Endodermal cell (in vitro differentiated cells): ENCODE data around the gene PPL. TPM values are rescaled to one million over a fixed set of nuclear protein-coding genes. Genes with fewer than 3 reads are reported as not detected.

Experiments used
- DNase-seq: peaks from one replicate; pipeline ENCODE4 v3.0.0-alpha.2; 2017
- H3K27ac ChIP-seq: 2 replicates; pipeline ENCODE4 v1.5.1; 2013; ENCODE audit warnings: mild to moderate bottlenecking, low read depth, low read length, moderate library complexity
- H3K27me3 ChIP-seq: 2 replicates; pipeline ENCODE4 v1.6.1; 2013; ENCODE audit warnings: mild to moderate bottlenecking, low read length, moderate library complexity; ENCODE audit not compliant: insufficient read depth, control insufficient read depth, poor library complexity, severe bottlenecking
- H3K36me3 ChIP-seq: 2 replicates; pipeline ENCODE4 v1.7.0; 2013; ENCODE audit warnings: mild to moderate bottlenecking, low read length, moderate library complexity; ENCODE audit not compliant: control insufficient read depth, insufficient read depth
- H3K4me1 ChIP-seq: one replicate; pipeline ENCODE4 v1.7.0; 2013; ENCODE audit warnings: low read length; ENCODE audit not compliant: control insufficient read depth, insufficient read depth
- H3K4me3 ChIP-seq: 2 replicates; pipeline ENCODE4 v1.5.1; 2013; ENCODE audit warnings: mild to moderate bottlenecking, low read length, moderate library complexity
- H3K9ac ChIP-seq: 2 replicates; pipeline ENCODE4 v1.6.1; 2013; ENCODE audit warnings: mild to moderate bottlenecking, low read length, moderate library complexity; ENCODE audit not compliant: poor library complexity, severe bottlenecking; ENCODE audit errors: extremely low read depth
- H3K9me3 ChIP-seq: 2 replicates; pipeline ENCODE4 v1.6.1; 2013; ENCODE audit warnings: mild to moderate bottlenecking, low read length, moderate library complexity; ENCODE audit not compliant: control insufficient read depth
- H3K27ac Mint-ChIP-seq: 2 replicates; pipeline ENCODE4 v1.8.0; 2020; ENCODE audit warnings: mixed read lengths
- H3K27me3 Mint-ChIP-seq: 2 replicates; pipeline ENCODE4 v1.8.0; 2021; ENCODE audit warnings: mild to moderate bottlenecking, mixed read lengths; ENCODE audit not compliant: insufficient read depth
- H3K36me3 Mint-ChIP-seq: 2 replicates; pipeline ENCODE4 v1.8.0; 2020; ENCODE audit warnings: low read depth, mixed read lengths
- H3K4me1 Mint-ChIP-seq: 2 replicates; pipeline ENCODE4 v1.8.0; 2020; ENCODE audit warnings: mixed read lengths
- H3K4me3 Mint-ChIP-seq: 2 replicates; pipeline ENCODE4 v1.8.0; 2020; ENCODE audit warnings: mild to moderate bottlenecking, moderate library complexity, mixed read lengths
- H3K9me3 Mint-ChIP-seq: 2 replicates; pipeline ENCODE4 v1.8.0; 2020; ENCODE audit warnings: mild to moderate bottlenecking, mixed read lengths
- CTCF ChIP-seq: fragments of 200-600 bp; sonication (generic); conservative IDR thresholded peaks from 2 replicates; pipeline ENCODE4 v1.5.0; 2021; ENCODE audit warnings: antibody characterized with exemption, mild to moderate bottlenecking
- WGBS, 2 experiments: methylation state at CpG; one replicate each; pipeline versions ENCODE4 v1.1.5 to v1.1.7; 2013; ENCODE audit warnings: missing lambda C conversion rate in 2 of 2, mixed read lengths in 1 of 2; ENCODE audit not compliant: insufficient coverage in 1 of 2, insufficient read length in 1 of 2; 5-methylcytosine and 5-hydroxymethylcytosine counted together
- total RNA-seq, 2 donors: library from RNA; stranded (reverse); fragmentation: NEBNext Ultra II Directional in 1 of 2; extraction: Animal tissue kit (Norgen Biotek cat#: 25700) in 1 of 2; gene quantifications; 2 replicates in 1 of 2; 3 replicates in 1 of 2; pipeline ENCODE4 v1.2.1, GENCODE V29; 2021

PPL gene
- total RNA-seq, 2 donors from 2014 or later = 37.8 to 48.5 TPM

GRCh38 chr16:4891886-4892216, 45.1 kb downstream of the PPL start:
- 87 to 90% methylated on average over 11 to 12 of the region's 12 CpGs for WGBS, 2 experiments
- TF ChIP-seq CTCF = no peak
- H3K4me1 ChIP-seq = no peaks in the 10 kb centered on the region
- no peaks in the 10 kb centered on the region for H3K9me3 ChIP-seq
- H3K27me3 Mint-ChIP-seq = no peaks in the 10 kb centered on the region
- no peak overlapping the region for H3K4me3 ChIP-seq
- H3K36me3 Mint-ChIP-seq = peaks cover 62% of the 10 kb centered on the region
- peaks cover 21% of the 10 kb centered on the region for H3K36me3 ChIP-seq
- no peaks in the 10 kb centered on the region for H3K4me1 Mint-ChIP-seq
- no peak for DNase-seq
- H3K27ac Mint-ChIP-seq = no peak overlapping the region
- H3K9ac ChIP-seq = no peak overlapping the region
- H3K4me3 Mint-ChIP-seq = no peak overlapping the region
- H3K27me3 ChIP-seq = no peaks in the 10 kb centered on the region
- no peaks in the 10 kb centered on the region for H3K9me3 Mint-ChIP-seq
- no peak overlapping the region for H3K27ac ChIP-seq

- H3K36me3 Mint-ChIP-seq = peaks cover 62% of the 10 kb centered on the region
- H3K4me3 Mint-ChIP-seq = no peak overlapping the region
- H3K27ac Mint-ChIP-seq = no peak overlapping the region
- H3K27me3 Mint-ChIP-seq = no peaks in the 10 kb centered on the region
- H3K9me3 ChIP-seq = no peaks in the 10 kb centered on the region
- peaks cover 23% of the 10 kb centered on the region for H3K36me3 ChIP-seq
- no peak for DNase-seq
- H3K4me3 ChIP-seq = no peak overlapping the region
- no peaks in the 10 kb centered on the region for H3K27me3 ChIP-seq
- no peaks in the 10 kb centered on the region for H3K4me1 ChIP-seq
- no peak overlapping the region for H3K27ac ChIP-seq
- H3K9me3 Mint-ChIP-seq = no peaks in the 10 kb centered on the region
- H3K9ac ChIP-seq = no peak overlapping the region
- no peak for TF ChIP-seq CTCF
- H3K4me1 Mint-ChIP-seq = no peaks in the 10 kb centered on the region
- WGBS, 2 experiments = 93 to 97% methylated on average over 13 to 16 of the region's 16 CpGs
These were observed 45.7 kb downstream of the PPL start for GRCh38 chr16:4891097-4891885.

- no peak for DNase-seq
- Mint-ChIP-seq H3K27ac (no peak overlapping the region), H3K4me1 (no peaks in the 10 kb centered on the region), H3K36me3 (peaks cover 62% of the 10 kb centered on the region), H3K4me3 (no peak overlapping the region), H3K27me3 (no peaks in the 10 kb centered on the region), H3K9me3 (no peaks in the 10 kb centered on the region)
- no peaks in the 10 kb centered on the region for H3K27me3 ChIP-seq
- H3K27ac ChIP-seq = no peak overlapping the region
- peaks cover 29% of the 10 kb centered on the region for H3K36me3 ChIP-seq
- H3K9me3 ChIP-seq = no peaks in the 10 kb centered on the region
- no peak for TF ChIP-seq CTCF
- H3K4me3 ChIP-seq = no peak overlapping the region
- 63 to 96% methylated on average over 2 to 16 of the region's 16 CpGs for WGBS, 2 experiments
- no peaks in the 10 kb centered on the region for H3K4me1 ChIP-seq
- no peak overlapping the region for H3K9ac ChIP-seq
These were observed 46.3 kb downstream of the PPL start for GRCh38 chr16:4890686-4891085.
